Measurements from ENCODE around the gene DDAH2.

Gene DDAH2

DNA sequence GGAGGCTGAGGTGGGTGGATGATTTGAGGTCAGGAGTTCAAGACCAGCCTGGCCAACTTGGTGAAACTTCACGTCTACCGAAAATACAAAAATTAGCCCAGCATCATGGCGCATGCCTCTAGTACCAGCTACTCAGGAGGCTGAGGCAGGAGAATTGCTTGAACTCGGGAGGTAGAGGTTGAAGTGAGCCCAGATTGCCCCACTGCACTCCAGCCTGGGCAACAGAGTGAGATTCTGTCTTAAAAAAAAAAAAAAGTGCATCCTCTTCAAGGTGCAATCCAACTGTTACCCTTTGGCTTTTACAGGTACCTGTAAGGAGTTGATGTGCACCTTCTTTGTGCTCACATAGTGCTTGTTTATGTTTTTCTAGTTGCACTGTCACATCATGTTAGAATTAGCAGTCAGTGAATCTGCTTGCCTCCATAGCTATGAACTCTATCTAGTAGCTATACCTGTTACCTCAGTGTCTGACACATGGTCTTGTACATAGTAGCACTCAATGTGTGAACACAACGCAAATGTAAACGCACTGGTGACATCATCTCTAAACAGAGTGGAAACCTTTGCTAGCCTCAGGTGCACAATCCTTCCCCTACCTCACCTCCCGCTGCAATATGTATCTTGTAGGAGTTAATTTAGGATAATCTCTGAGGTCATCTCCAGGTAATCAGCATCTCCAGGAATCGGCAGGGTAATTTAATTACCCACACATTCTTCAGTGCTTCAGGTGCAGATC lies 20.4 kb upstream of the DDAH2 start:
- ATAC-seq: no peak
- TF ChIP-seq CSDC2 (CRISPR knock-in tag; IDR thresholded peaks at IDR 0.05) (no peak), BACH2 (CRISPR knock-in tag; IDR thresholded peaks at IDR 0.05; ENCODE audit: borderline replicate concordance) (no peak), TOX (CRISPR knock-in tag; IDR thresholded peaks at IDR 0.05; ENCODE audit: borderline replicate concordance) (no peak), ZNF565 (CRISPR knock-in tag; conservative IDR thresholded peaks at IDR 0.05; ENCODE audit: low read depth) (no peak), ZC3H10 (CRISPR knock-in tag; IDR thresholded peaks at IDR 0.05) (no peak), ZFP30 (CRISPR knock-in tag; IDR thresholded peaks at IDR 0.05) (no peak), SNAI2 (CRISPR knock-in tag; IDR thresholded peaks at IDR 0.05) (no peak), ZNF70 (CRISPR knock-in tag; IDR thresholded peaks at IDR 0.05) (no peak), RARB (CRISPR knock-in tag; IDR thresholded peaks at IDR 0.05) (no peak), ESRRG (CRISPR knock-in tag; IDR thresholded peaks at IDR 0.05) (no peak), PPARA (CRISPR knock-in tag; IDR thresholded peaks at IDR 0.05; ENCODE audit: borderline replicate concordance) (no peak), ZNF8 (CRISPR knock-in tag; IDR thresholded peaks at IDR 0.05) (no peak)
- TF ChIP-seq, protein P1, sequence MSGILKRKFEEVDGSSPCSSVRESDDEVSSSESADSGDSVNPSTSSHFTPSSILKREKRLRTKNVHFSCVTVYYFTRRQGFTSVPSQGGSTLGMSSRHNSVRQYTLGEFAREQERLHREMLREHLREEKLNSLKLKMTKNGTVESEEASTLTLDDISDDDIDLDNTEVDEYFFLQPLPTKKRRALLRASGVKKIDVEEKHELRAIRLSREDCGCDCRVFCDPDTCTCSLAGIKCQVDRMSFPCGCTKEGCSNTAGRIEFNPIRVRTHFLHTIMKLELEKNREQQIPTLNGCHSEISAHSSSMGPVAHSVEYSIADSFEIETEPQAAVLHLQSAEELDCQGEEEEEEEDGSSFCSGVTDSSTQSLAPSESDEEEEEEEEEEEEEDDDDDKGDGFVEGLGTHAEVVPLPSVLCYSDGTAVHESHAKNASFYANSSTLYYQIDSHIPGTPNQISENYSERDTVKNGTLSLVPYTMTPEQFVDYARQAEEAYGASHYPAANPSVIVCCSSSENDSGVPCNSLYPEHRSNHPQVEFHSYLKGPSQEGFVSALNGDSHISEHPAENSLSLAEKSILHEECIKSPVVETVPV (CRISPR knock-in tag; IDR thresholded peaks at IDR 0.05): no peak
- TF ChIP-seq, protein P2, sequence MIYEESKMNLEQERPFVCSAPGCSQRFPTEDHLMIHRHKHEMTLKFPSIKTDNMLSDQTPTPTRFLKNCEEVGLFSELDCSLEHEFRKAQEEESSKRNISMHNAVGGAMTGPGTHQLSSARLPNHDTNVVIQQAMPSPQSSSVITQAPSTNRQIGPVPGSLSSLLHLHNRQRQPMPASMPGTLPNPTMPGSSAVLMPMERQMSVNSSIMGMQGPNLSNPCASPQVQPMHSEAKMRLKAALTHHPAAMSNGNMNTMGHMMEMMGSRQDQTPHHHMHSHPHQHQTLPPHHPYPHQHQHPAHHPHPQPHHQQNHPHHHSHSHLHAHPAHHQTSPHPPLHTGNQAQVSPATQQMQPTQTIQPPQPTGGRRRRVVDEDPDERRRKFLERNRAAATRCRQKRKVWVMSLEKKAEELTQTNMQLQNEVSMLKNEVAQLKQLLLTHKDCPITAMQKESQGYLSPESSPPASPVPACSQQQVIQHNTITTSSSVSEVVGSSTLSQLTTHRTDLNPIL (CRISPR knock-in tag; IDR thresholded peaks at IDR 0.05; ENCODE audit: low read depth): no peak
- TF ChIP-seq, protein P3, sequence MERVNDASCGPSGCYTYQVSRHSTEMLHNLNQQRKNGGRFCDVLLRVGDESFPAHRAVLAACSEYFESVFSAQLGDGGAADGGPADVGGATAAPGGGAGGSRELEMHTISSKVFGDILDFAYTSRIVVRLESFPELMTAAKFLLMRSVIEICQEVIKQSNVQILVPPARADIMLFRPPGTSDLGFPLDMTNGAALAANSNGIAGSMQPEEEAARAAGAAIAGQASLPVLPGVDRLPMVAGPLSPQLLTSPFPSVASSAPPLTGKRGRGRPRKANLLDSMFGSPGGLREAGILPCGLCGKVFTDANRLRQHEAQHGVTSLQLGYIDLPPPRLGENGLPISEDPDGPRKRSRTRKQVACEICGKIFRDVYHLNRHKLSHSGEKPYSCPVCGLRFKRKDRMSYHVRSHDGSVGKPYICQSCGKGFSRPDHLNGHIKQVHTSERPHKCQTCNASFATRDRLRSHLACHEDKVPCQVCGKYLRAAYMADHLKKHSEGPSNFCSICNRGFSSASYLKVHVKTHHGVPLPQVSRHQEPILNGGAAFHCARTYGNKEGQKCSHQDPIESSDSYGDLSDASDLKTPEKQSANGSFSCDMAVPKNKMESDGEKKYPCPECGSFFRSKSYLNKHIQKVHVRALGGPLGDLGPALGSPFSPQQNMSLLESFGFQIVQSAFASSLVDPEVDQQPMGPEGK (CRISPR knock-in tag; IDR thresholded peaks at IDR 0.05; ENCODE audit: borderline replicate concordance): no peak

GRCh38 chr6:31744422-31744821 lies 15.3 kb upstream of the DDAH2 start:
- no peak for ATAC-seq
- TF ChIP-seq RARB (CRISPR knock-in tag; IDR thresholded peaks at IDR 0.05): no peak
- TF ChIP-seq POU6F1 (CRISPR knock-in tag; IDR thresholded peaks at IDR 0.05; ENCODE audit: borderline replicate concordance, low read depth): no peak
- TF ChIP-seq, protein P3 (CRISPR knock-in tag; IDR thresholded peaks at IDR 0.05; ENCODE audit: borderline replicate concordance): no peak
- no peak for TF ChIP-seq ZFP30 (CRISPR knock-in tag; IDR thresholded peaks at IDR 0.05)
- TF ChIP-seq ISL1 (CRISPR knock-in tag; IDR thresholded peaks at IDR 0.05): no peak
- TF ChIP-seq SNAI2 (CRISPR knock-in tag; IDR thresholded peaks at IDR 0.05): no peak

- TF ChIP-seq SNAI2 (CRISPR knock-in tag; IDR thresholded peaks at IDR 0.05) (no peak), TOX (CRISPR knock-in tag; IDR thresholded peaks at IDR 0.05; ENCODE audit: borderline replicate concordance) (no peak), ARNTL (CRISPR knock-in tag; IDR thresholded peaks at IDR 0.05; ENCODE audit: borderline replicate concordance, low read depth) (no peak), ZNF8 (CRISPR knock-in tag; IDR thresholded peaks at IDR 0.05) (no peak), GLIS3 (CRISPR knock-in tag; IDR thresholded peaks at IDR 0.05) (no peak), CSDC2 (CRISPR knock-in tag; IDR thresholded peaks at IDR 0.05) (no peak), RARB (CRISPR knock-in tag; IDR thresholded peaks at IDR 0.05) (no peak), BACH2 (CRISPR knock-in tag; IDR thresholded peaks at IDR 0.05; ENCODE audit: borderline replicate concordance) (no peak), ESRRG (CRISPR knock-in tag; IDR thresholded peaks at IDR 0.05) (no peak), ZFP3 (CRISPR knock-in tag; IDR thresholded peaks at IDR 0.05) (no peak), ZC3H10 (CRISPR knock-in tag; IDR thresholded peaks at IDR 0.05) (no peak), POU6F1 (CRISPR knock-in tag; IDR thresholded peaks at IDR 0.05; ENCODE audit: borderline replicate concordance, low read depth) (no peak), PPARA (CRISPR knock-in tag; IDR thresholded peaks at IDR 0.05; ENCODE audit: borderline replicate concordance) (no peak), TCF4 (CRISPR knock-in tag; IDR thresholded peaks at IDR 0.05; ENCODE audit: borderline replicate concordance) (no peak), OSR1 (CRISPR knock-in tag; IDR thresholded peaks at IDR 0.05) (no peak), ZNF565 (CRISPR knock-in tag; conservative IDR thresholded peaks at IDR 0.05; ENCODE audit: low read depth) (no peak), ZNF70 (CRISPR knock-in tag; IDR thresholded peaks at IDR 0.05) (no peak)
- TF ChIP-seq, protein P1 (CRISPR knock-in tag; IDR thresholded peaks at IDR 0.05): no peak
- TF ChIP-seq, protein P2 (CRISPR knock-in tag; IDR thresholded peaks at IDR 0.05; ENCODE audit: low read depth): no peak
- no peak for ATAC-seq
Measured at GRCh38 chr6:31742894-31743293, 13.8 kb upstream of the DDAH2 start.
